K562 (cell line): ENCODE data around the gene EXOC3. TPM values are rescaled to one million over a fixed set of nuclear protein-coding genes. Genes with fewer than 3 reads are reported as not detected.

Experiments used
- ELF4 ChIP-seq: fragments of 450-650 bp; formaldehyde crosslinking; IDR thresholded peaks from 2 replicates; pipeline ENCODE4 v1.4.0; 2022; ENCODE audit warnings: missing genetic modification characterization
- GATA2 ChIP-seq: sonication (generic); formaldehyde crosslinking; IDR thresholded peaks from 2 replicates; pipeline ENCODE4 v1.4.0; 2020; ENCODE audit warnings: mild to moderate bottlenecking, missing genetic modification reagents
- GMEB1 ChIP-seq: fragments of 250-450 bp; sonication (Bioruptor Pico); IDR thresholded peaks from 2 replicates; pipeline ENCODE4 v1.4.0; 2020; ENCODE audit warnings: mild to moderate bottlenecking
- HNRNPH1 ChIP-seq: fragments of 200-400 bp; formaldehyde crosslinking; optimal IDR thresholded peaks from 2 replicates; pipeline ENCODE3; 2017; ENCODE audit warnings: low read depth, mild to moderate bottlenecking, low read length, moderate library complexity
- NONO ChIP-seq, 2 experiments: fragments of 200-400 bp in 1 of 2; fragments of 450-650 bp in 1 of 2; formaldehyde crosslinking in 1 of 2; IDR thresholded peaks; 2 replicates each; pipeline ENCODE4 v1.6.1; 2017; ENCODE audit warnings: low read depth in 2 of 2, mild to moderate bottlenecking in 2 of 2, moderate library complexity in 2 of 2, low read length in 1 of 2
- TSHZ1 ChIP-seq: fragments of 250-450 bp; sonication (Bioruptor Pico); IDR thresholded peaks from 2 replicates; pipeline ENCODE4 v1.4.0; 2020; ENCODE audit warnings: mild to moderate bottlenecking, moderate library complexity
- ZBTB9 ChIP-seq: fragments of 450-650 bp; formaldehyde crosslinking; IDR thresholded peaks from 2 replicates; pipeline ENCODE4 v1.4.0; 2020; ENCODE audit warnings: mild to moderate bottlenecking, moderate library complexity
- ZNF134 ChIP-seq: fragments of 250-450 bp; sonication (Bioruptor Pico); conservative IDR thresholded peaks from 2 replicates; pipeline ENCODE4 v1.4.0; 2020
- ZNF143 ChIP-seq: sonication (generic); formaldehyde crosslinking; IDR thresholded peaks from 2 replicates; pipeline ENCODE4 v1.9.0; 2022; ENCODE audit warnings: mild to moderate bottlenecking, missing genetic modification reagents
- ZNF24 ChIP-seq: fragments of 450-650 bp; IDR thresholded peaks from 2 replicates; pipeline ENCODE4 v1.6.1; 2016
- ZNF3 ChIP-seq: fragments of 250-450 bp; sonication (Bioruptor Pico); IDR thresholded peaks from 2 replicates; pipeline ENCODE4 v1.5.0; 2021; ENCODE audit warnings: mild to moderate bottlenecking, moderate library complexity
- ZNF449 ChIP-seq: fragments of 250-450 bp; sonication (Bioruptor Pico); IDR thresholded peaks from 2 replicates; pipeline ENCODE4 v1.8.0; 2022; ENCODE audit warnings: moderate library complexity, mild to moderate bottlenecking, inconsistent platforms
- ZNF518B ChIP-seq: fragments of 250-450 bp; sonication (Bioruptor Pico); IDR thresholded peaks from 2 replicates; pipeline ENCODE4 v1.5.0; 2021; ENCODE audit warnings: mild to moderate bottlenecking, moderate library complexity
- ZNF75A ChIP-seq: fragments of 450-650 bp; formaldehyde crosslinking; IDR thresholded peaks from 2 replicates; pipeline ENCODE4 v1.4.0; 2020; ENCODE audit warnings: mild to moderate bottlenecking
- polyA plus RNA-seq, 8 experiments: library from polyadenylated mRNA; depleted of rRNA in 4 of 8; stranded (reverse) in 5 of 8; unstranded in 3 of 8; fragments of >200 nt; fragmentation: Nextera tagmentation in 2 of 8; fragmentation: Illumina TruSeq in 1 of 8; extraction: Ambion mirVana in 2 of 8; extraction: Trizol in 1 of 8; gene quantifications; 2 replicates each; pipeline versions ENCODE4 v1.2.1 to v1.2.3, GENCODE V29; 2011 to 2014; ENCODE audit warnings: inconsistent platforms in 1 of 8, missing spikeins in 1 of 8
- total RNA-seq, 7 experiments: library from RNA; depleted of rRNA in 6 of 7; stranded (reverse); fragments of >200 nt in 6 of 7; fragmentation: Illumina TruSeq in 2 of 7; extraction: Trizol in 2 of 7; gene quantifications; 2 replicates each; pipeline versions ENCODE4 v1.2.1 to v1.2.3, GENCODE V29; 2011 to 2021; ENCODE audit warnings: low replicate concordance in 1 of 7

EXOC3 gene
- total and polyA plus RNA-seq, 9 of the 15 experiments (the other 6 are each of a cell fraction or from before 2014, with no cell fraction given), result 1.4 to 41.9 (median 22.4) TPM

- TF ChIP-seq TSHZ1 (CRISPR knock-in tag) (0 out of 2 replicates have a peak, but pooled peaks have one; percentile 48), GATA2 (CRISPR knock-in tag) (no peak), ZNF449 (CRISPR knock-in tag) (0 out of 2 replicates have a peak, but pooled peaks have one; percentile 35), ZNF3 (CRISPR knock-in tag) (no peak), ZNF24 (no peak), ZNF134 (CRISPR knock-in tag) (peak; percentile 47; the same call in 1 of the 2 replicates), GMEB1 (CRISPR knock-in tag) (peak; percentile 44), NONO (IDR thresholded peaks at IDR 0.05; ENCODE audit: low read depth in 2 of 2, low read length in 1 of 2) (no peak), ZNF518B (CRISPR knock-in tag) (no peak), ZBTB9 (peak; percentile 67; the same call in 1 of the 2 replicates), ZNF75A (CRISPR knock-in tag) (no peak), ELF4 (CRISPR knock-in tag) (0 out of 2 replicates have a peak, but pooled peaks have one; percentile 52), ZNF143 (CRISPR knock-in tag) (0 out of 2 replicates have a peak, but pooled peaks have one; percentile 31), HNRNPH1 (no peak)
These were observed 26.9 kb upstream of the EXOC3 start (continued) for GRCh38 chr5:415928-416635.
